GM21423 (cell line): ENCODE results near the gene CC2D1A.

Source experiments
- ATAC-seq: cut with Tn5 transposase; IDR thresholded peaks from one replicate; pipeline ENCODE4 v1.9.1; 2021; ENCODE audit warnings: mild to moderate bottlenecking, moderate library complexity; ENCODE audit not compliant: unreplicated experiment

Gene CC2D1A

DNA sequence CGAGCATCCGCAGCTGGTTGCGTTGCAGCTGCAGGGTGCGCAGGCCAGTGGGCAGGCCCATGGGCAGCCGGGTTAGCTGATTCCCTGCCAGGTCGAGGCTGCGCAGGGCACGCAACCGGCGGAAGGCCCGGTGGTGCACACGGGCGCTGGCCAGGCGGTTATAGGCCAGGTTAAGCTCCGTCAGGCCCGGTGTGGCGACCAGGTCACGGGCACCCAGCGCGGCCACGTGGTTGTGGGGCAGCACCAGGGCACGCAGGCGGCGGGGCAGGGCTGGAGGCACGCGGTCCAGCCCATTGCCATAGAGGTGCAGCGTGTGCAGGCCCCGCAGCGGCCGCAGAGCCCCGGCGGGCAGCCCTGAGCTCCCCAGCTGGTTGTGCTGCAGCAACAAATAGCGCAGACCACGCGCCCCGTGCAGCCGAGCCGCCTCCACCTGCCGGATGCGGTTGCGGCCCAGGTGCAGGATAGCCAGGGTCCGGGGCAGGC lies 27.0 kb downstream of the CC2D1A start:
- no peak for ATAC-seq

GRCh38 chr19:13934785-13935109 lies 28.7 kb downstream of the CC2D1A start:
- no peak for ATAC-seq

GRCh38 chr19:13935765-13936510 lies 29.9 kb downstream of the CC2D1A start:
- no peak for ATAC-seq

- no peak for ATAC-seq
These were observed 31.7 kb downstream of the CC2D1A start for GRCh38 chr19:13937479-13938300.

- ATAC-seq = no peak
These were observed 32.5 kb downstream of the CC2D1A start, which contains the start of gene PODNL1 for GRCh38 chr19:13938301-13939064. TSS of gene PODNL1 (minus strand) at chr19:13938417. CDS start at chr19:13938181, 236 bp downstream.

- ATAC-seq = no peak
These were observed 36.2 kb downstream of the CC2D1A start for GRCh38 chr19:13942023-13942684.

GRCh38 chr19:13946414-13946813 lies 40.4 kb downstream of the CC2D1A start:
- ATAC-seq = no peak

DNA sequence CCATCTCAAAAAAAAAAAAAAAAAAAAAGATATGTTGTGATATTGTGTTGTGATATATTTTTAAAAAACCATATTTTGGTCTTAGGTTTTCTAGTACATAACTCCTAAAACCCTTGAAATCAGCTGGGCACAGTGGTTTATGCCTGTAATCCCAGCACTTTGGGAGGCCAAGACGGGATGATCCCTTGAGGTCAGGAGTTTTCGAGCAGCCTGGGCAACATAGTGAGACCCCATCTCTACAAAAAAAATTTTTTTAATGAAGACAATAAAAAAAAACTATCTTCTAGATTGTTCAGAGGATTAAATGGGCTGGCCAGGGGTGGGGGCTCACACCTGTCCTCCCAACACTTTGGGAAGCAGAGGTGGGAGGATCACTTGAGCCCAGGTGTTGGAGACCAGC lies 45.0 kb downstream of the CC2D1A start:
- no peak for ATAC-seq

GRCh38 chr19:13951799-13952153 lies 45.8 kb downstream of the CC2D1A start:
- no peak for ATAC-seq

DNA sequence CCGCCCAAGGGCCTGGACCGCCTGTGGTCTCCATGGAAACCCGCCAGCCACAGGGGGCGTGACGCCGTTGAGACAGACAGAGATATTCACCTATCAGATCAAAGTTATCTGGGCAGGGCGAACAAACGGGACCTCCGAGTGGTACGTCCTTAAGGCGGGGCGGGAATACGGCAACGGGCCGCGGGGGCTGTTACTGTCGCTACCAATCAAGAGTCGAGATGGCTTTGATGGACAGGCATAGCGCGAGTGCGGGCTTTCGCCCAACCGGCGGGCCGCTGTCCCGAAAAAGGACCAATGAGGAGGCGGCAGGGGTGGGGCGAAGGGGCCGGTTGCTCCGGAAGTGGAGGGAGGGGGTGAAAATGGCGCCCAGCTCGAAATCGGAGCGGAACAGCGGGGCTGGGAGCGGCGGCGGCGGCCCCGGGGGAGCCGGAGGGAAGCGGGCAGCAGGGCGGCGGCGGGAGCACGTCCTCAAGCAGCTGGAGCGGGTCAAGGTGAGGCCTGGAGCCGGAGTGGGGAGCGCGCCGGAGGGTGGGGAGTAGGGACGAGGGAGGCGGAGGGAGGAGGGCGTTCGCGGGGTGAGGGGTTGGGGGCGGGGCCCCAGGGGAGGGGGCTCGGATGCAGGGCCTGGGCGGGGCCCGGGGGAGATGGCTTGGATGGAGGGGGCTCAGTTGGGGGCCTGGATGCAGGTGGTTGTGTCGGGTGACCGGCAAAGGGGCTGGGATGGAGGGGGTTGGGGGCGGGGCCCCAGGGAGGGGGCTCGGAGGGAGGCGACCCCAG lies 46.3 kb downstream of the CC2D1A start, which contains the start of gene DCAF15:
DCAF15 (plus strand) TSS at position 356 of the 777 bp plus-strand sequence; CDS start at position 360, 4 bp downstream.
- ATAC-seq = peak; percentile 98

GRCh38 chr19:13952931-13953531 lies 47.0 kb downstream of the CC2D1A start:
- no peak for ATAC-seq

DNA sequence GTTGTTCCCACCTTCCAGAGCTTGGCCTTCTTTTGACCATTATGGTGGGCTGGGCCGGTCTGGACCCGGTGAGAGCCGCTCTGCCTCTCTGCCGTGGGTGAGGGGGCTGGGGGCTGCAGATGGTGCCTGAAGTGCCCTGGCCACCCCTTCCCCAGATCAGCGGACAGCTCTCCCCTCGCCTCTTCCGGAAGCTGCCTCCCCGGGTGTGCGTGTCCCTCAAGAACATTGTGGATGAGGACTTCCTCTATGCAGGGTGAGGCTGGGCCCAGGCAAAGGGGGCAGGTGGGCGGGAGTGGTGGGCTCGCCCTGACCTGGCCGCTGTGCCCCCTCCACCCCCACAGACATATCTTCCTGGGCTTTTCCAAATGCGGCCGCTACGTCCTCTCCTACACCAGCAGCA lies 48.2 kb downstream of the CC2D1A start:
- no peak for ATAC-seq

- ATAC-seq = no peak
These were observed 49.8 kb downstream of the CC2D1A start for GRCh38 chr19:13955662-13956364.

- no peak for ATAC-seq
These were observed 50.4 kb downstream of the CC2D1A start for GRCh38 chr19:13956365-13956744.

GRCh38 chr19:13957051-13957450 lies 51.0 kb downstream of the CC2D1A start:
- no peak for ATAC-seq

DNA sequence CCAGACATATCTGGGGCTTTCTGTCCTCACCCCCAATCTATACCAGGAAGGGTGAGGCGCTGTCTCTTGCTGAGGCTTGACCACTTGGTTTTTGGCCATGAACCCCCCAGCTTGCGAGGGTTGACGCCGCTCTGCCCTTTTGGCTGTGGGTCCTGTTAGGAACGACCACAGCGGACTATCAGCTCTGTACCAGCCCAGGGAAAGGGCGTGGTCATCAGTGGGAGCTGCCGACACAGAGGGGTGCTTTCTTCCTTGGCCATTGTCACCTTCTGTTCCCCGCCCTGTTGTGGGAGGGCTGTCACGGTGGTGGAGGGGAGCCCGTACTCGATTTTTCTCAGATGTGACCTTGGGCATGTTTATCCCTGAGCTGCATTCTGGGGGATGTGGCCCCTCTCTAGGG lies 52.0 kb downstream of the CC2D1A start:
- no peak for ATAC-seq

DNA sequence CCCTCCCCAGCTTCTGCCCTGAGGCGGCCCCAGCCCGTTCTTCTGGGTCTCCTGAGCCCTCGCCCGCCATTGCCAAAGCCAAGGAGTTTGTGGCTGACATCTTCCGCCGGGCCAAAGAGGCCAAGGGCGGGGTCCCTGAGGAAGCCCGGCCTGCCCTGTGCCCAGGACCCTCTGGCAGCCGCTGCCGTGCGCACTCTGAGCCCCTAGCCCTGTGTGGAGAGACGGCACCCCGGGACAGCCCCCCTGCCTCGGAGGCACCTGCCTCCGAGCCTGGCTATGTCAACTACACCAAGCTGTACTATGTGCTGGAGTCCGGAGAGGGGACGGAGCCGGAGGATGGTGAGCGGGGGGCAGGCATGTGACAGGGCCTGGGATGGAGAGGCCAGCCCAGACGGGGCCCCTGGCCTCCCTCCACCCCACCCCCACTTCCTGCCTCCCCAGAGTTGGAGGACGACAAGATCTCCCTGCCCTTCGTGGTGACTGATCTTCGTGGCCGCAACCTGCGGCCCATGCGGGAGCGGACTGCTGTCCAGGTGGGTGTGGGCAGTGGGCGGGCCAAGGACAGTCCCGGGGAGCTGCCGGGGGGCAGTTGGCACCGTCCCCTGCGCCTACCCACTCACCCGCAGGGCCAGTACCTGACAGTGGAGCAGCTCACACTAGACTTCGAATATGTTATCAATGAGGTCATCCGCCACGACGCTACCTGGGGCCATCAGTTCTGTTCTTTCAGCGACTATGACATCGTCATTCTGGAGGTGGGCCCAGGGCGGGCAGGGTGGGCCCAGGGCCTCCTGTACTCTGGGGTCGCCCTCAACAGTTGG lies 53.4 kb downstream of the CC2D1A start:
- ATAC-seq = no peak
